ENCODE data around the gene PPARD.
"Not testable (repeated sequence)": the region's sequence is repeated elsewhere in the genome, so short reads cannot be mapped to it uniquely, and the experiment has no call there.

The PPARD gene

GRCh38 chr6:35332074-35332887 lies 10.1 kb upstream of the PPARD start:
- not testable (repeated sequence) for H3K9ac ChIP-seq (ENCODE audit: low read length in 2 of 2); H3K36me3 ChIP-seq (ENCODE audit: control insufficient read depth in 2 of 2, insufficient read depth in 2 of 2, low read length in 2 of 2)

GRCh38 chr6:35341557-35341956 lies 801 bp upstream of the PPARD start:
- H3K27ac ChIP-seq (ENCODE audit: low read length): no peak overlapping the region
- no peak overlapping the region for H3K4me3 ChIP-seq (ENCODE audit: low read length in 2 of 2)
- H3K27me3 ChIP-seq (ENCODE audit: control insufficient read depth in 1 of 2, insufficient read depth in 2 of 2, low read length in 2 of 2): peaks cover 0 to 2% of the 10 kb centered on the region in 2 donors
- H3K9ac ChIP-seq (ENCODE audit: low read length in 2 of 2): no peak overlapping the region
- peaks cover 17% of the 10 kb centered on the region for H3K4me1 ChIP-seq (ENCODE audit: control insufficient read depth, insufficient read depth, low read length)
- no peaks in the 10 kb centered on the region for H3K9me3 ChIP-seq (ENCODE audit: control insufficient read depth in 2 of 2, low read length in 2 of 2)
- H3K36me3 ChIP-seq (ENCODE audit: control insufficient read depth in 2 of 2, insufficient read depth in 2 of 2, low read length in 2 of 2): peaks cover 3 to 6% of the 10 kb centered on the region in 2 donors

More at GRCh38 chr6:35332074-35332887, 10.1 kb upstream of the PPARD start:
- H3K4me1 ChIP-seq (ENCODE audit: control insufficient read depth, insufficient read depth, low read length); H3K27me3 ChIP-seq (ENCODE audit: control insufficient read depth in 1 of 2, insufficient read depth in 2 of 2, low read length in 2 of 2); H3K9me3 ChIP-seq (ENCODE audit: control insufficient read depth in 2 of 2, low read length in 2 of 2); H3K27ac ChIP-seq (ENCODE audit: low read length); H3K4me3 ChIP-seq (ENCODE audit: low read length in 2 of 2): not testable (repeated sequence)

- Histone ChIP-seq H3K9me3 (ENCODE audit: control insufficient read depth in 2 of 2, low read length in 2 of 2) (no peaks in the 10 kb centered on the region), H3K9ac (ENCODE audit: low read length in 2 of 2) (peak overlapping the region; percentile 94 to 98), H3K4me1 (ENCODE audit: control insufficient read depth, insufficient read depth, low read length) (peaks cover 17% of the 10 kb centered on the region), H3K36me3 (ENCODE audit: control insufficient read depth in 2 of 2, insufficient read depth in 2 of 2, low read length in 2 of 2) (peaks cover 8 to 11% of the 10 kb centered on the region in 2 donors), H3K4me3 (ENCODE audit: low read length in 2 of 2) (peak overlapping the region; percentile 88 to 98), H3K27ac (ENCODE audit: low read length) (peak overlapping the region; percentile 69), H3K27me3 (ENCODE audit: control insufficient read depth in 1 of 2, insufficient read depth in 2 of 2, low read length in 2 of 2) (peaks cover 0 to 2% of the 10 kb centered on the region in 2 donors)
Measured at GRCh38 chr6:35343092-35343834, 905 bp downstream of the PPARD start.

- Histone ChIP-seq H3K4me3 (ENCODE audit: low read length in 2 of 2) (peak overlapping the region; percentile 88 to 98), H3K9ac (ENCODE audit: low read length in 2 of 2) (peak overlapping the region; percentile 2 to 98), H3K4me1 (ENCODE audit: control insufficient read depth, insufficient read depth, low read length) (peaks cover 17% of the 10 kb centered on the region)
Measured at GRCh38 chr6:35343835-35344550, 1.6 kb downstream of the PPARD start.

GRCh38 chr6:35351422-35351821 lies 9.1 kb downstream of the PPARD start:
- H3K4me1 ChIP-seq (ENCODE audit: control insufficient read depth, insufficient read depth, low read length): peaks cover 5% of the 10 kb centered on the region
- no peak overlapping the region for H3K27ac ChIP-seq (ENCODE audit: low read length)
- H3K9me3 ChIP-seq (ENCODE audit: control insufficient read depth in 2 of 2, low read length in 2 of 2): no peaks in the 10 kb centered on the region
- H3K36me3 ChIP-seq (ENCODE audit: control insufficient read depth in 2 of 2, insufficient read depth in 2 of 2, low read length in 2 of 2): peaks cover 23 to 26% of the 10 kb centered on the region in 2 donors
- H3K27me3 ChIP-seq (ENCODE audit: control insufficient read depth in 1 of 2, insufficient read depth in 2 of 2, low read length in 2 of 2): no peaks in the 10 kb centered on the region
- H3K4me3 ChIP-seq (ENCODE audit: low read length in 2 of 2): no peak overlapping the region
- H3K9ac ChIP-seq (ENCODE audit: low read length in 2 of 2): no peak overlapping the region

More at GRCh38 chr6:35343835-35344550, 1.6 kb downstream of the PPARD start:
- H3K27ac ChIP-seq (ENCODE audit: low read length): peak overlapping the region; percentile 69
- peaks cover 0 to 2% of the 10 kb centered on the region in 2 donors for H3K27me3 ChIP-seq (ENCODE audit: control insufficient read depth in 1 of 2, insufficient read depth in 2 of 2, low read length in 2 of 2)
- no peaks in the 10 kb centered on the region for H3K9me3 ChIP-seq (ENCODE audit: control insufficient read depth in 2 of 2, low read length in 2 of 2)
- peaks cover 8 to 16% of the 10 kb centered on the region in 2 donors for H3K36me3 ChIP-seq (ENCODE audit: control insufficient read depth in 2 of 2, insufficient read depth in 2 of 2, low read length in 2 of 2)

GRCh38 chr6:35352735-35353134 lies 10.4 kb downstream of the PPARD start:
- peaks cover 14% of the 10 kb centered on the region for H3K4me1 ChIP-seq (ENCODE audit: control insufficient read depth, insufficient read depth, low read length)
- H3K9me3 ChIP-seq (ENCODE audit: control insufficient read depth in 2 of 2, low read length in 2 of 2): no peaks in the 10 kb centered on the region
- peaks cover 21% of the 10 kb centered on the region in 2 donors for H3K36me3 ChIP-seq (ENCODE audit: control insufficient read depth in 2 of 2, insufficient read depth in 2 of 2, low read length in 2 of 2)
- no peak overlapping the region for H3K4me3 ChIP-seq (ENCODE audit: low read length in 2 of 2)
- no peak overlapping the region for H3K27ac ChIP-seq (ENCODE audit: low read length)
- H3K9ac ChIP-seq (ENCODE audit: low read length in 2 of 2): no peak overlapping the region
- H3K27me3 ChIP-seq (ENCODE audit: control insufficient read depth in 1 of 2, insufficient read depth in 2 of 2, low read length in 2 of 2): no peaks in the 10 kb centered on the region

- Histone ChIP-seq H3K4me1 (ENCODE audit: control insufficient read depth, insufficient read depth, low read length) (peaks cover 31% of the 10 kb centered on the region), H3K9ac (ENCODE audit: low read length in 2 of 2) (no peak overlapping the region), H3K4me3 (ENCODE audit: low read length in 2 of 2) (no peak overlapping the region), H3K9me3 (ENCODE audit: control insufficient read depth in 2 of 2, low read length in 2 of 2) (no peaks in the 10 kb centered on the region), H3K36me3 (ENCODE audit: control insufficient read depth in 2 of 2, insufficient read depth in 2 of 2, low read length in 2 of 2) (peaks cover 13 to 21% of the 10 kb centered on the region in 2 donors), H3K27ac (ENCODE audit: low read length) (no peak overlapping the region), H3K27me3 (ENCODE audit: control insufficient read depth in 1 of 2, insufficient read depth in 2 of 2, low read length in 2 of 2) (no peaks in the 10 kb centered on the region)
Measured at GRCh38 chr6:35354361-35355135, 12.2 kb downstream of the PPARD start.

GRCh38 chr6:35356391-35356790 lies 14.0 kb downstream of the PPARD start:
- no peak overlapping the region for H3K9ac ChIP-seq (ENCODE audit: low read length in 2 of 2)
- no peak overlapping the region for H3K27ac ChIP-seq (ENCODE audit: low read length)
- H3K4me3 ChIP-seq (ENCODE audit: low read length in 2 of 2): no peak overlapping the region
- H3K27me3 ChIP-seq (ENCODE audit: control insufficient read depth in 1 of 2, insufficient read depth in 2 of 2, low read length in 2 of 2): no peaks in the 10 kb centered on the region
- peaks cover 49% of the 10 kb centered on the region for H3K4me1 ChIP-seq (ENCODE audit: control insufficient read depth, insufficient read depth, low read length)
- peaks cover 13 to 21% of the 10 kb centered on the region in 2 donors for H3K36me3 ChIP-seq (ENCODE audit: control insufficient read depth in 2 of 2, insufficient read depth in 2 of 2, low read length in 2 of 2)
- H3K9me3 ChIP-seq (ENCODE audit: control insufficient read depth in 2 of 2, low read length in 2 of 2): no peaks in the 10 kb centered on the region

- H3K4me1 ChIP-seq (ENCODE audit: control insufficient read depth, insufficient read depth, low read length): peaks cover 49% of the 10 kb centered on the region
Measured at GRCh38 chr6:35357677-35358076, 15.3 kb downstream of the PPARD start.

GRCh38 chr6:35358086-35358485 lies 15.7 kb downstream of the PPARD start:
- Histone ChIP-seq H3K4me1 (ENCODE audit: control insufficient read depth, insufficient read depth, low read length) (peaks cover 50% of the 10 kb centered on the region), H3K9me3 (ENCODE audit: control insufficient read depth in 2 of 2, low read length in 2 of 2) (no peaks in the 10 kb centered on the region), H3K4me3 (ENCODE audit: low read length in 2 of 2) (no peak overlapping the region), H3K36me3 (ENCODE audit: control insufficient read depth in 2 of 2, insufficient read depth in 2 of 2, low read length in 2 of 2) (peaks cover 9 to 12% of the 10 kb centered on the region in 2 donors), H3K27ac (ENCODE audit: low read length) (peak overlapping the region; percentile 76), H3K27me3 (ENCODE audit: control insufficient read depth in 1 of 2, insufficient read depth in 2 of 2, low read length in 2 of 2) (no peaks in the 10 kb centered on the region), H3K9ac (ENCODE audit: low read length in 2 of 2) (no peak overlapping the region)

More at GRCh38 chr6:35357677-35358076, 15.3 kb downstream of the PPARD start:
- Histone ChIP-seq H3K36me3 (ENCODE audit: control insufficient read depth in 2 of 2, insufficient read depth in 2 of 2, low read length in 2 of 2) (peaks cover 13 to 16% of the 10 kb centered on the region in 2 donors), H3K9ac (ENCODE audit: low read length in 2 of 2) (no peak overlapping the region), H3K27ac (ENCODE audit: low read length) (peak overlapping the region; percentile 76), H3K4me3 (ENCODE audit: low read length in 2 of 2) (no peak overlapping the region), H3K9me3 (ENCODE audit: control insufficient read depth in 2 of 2, low read length in 2 of 2) (no peaks in the 10 kb centered on the region), H3K27me3 (ENCODE audit: control insufficient read depth in 1 of 2, insufficient read depth in 2 of 2, low read length in 2 of 2) (no peaks in the 10 kb centered on the region)
